C4-2B (cell line): ENCODE results near the gene HEATR3.

Experiments
- H3K27ac ChIP-seq: fragments of 450-650 bp; 2 replicates; pipeline ENCODE4 v1.5.1; 2017
- CTCF ChIP-seq: fragments of 450-650 bp; conservative IDR thresholded peaks from 2 replicates; pipeline ENCODE4 v1.5.1; 2017; ENCODE audit warnings: mild to moderate bottlenecking
- ZFX ChIP-seq: fragments of 450-650 bp; IDR thresholded peaks from 2 replicates; pipeline ENCODE4 v1.6.1; 2017

HEATR3 gene

GRCh38 chr16:50155925-50156324, 90.2 kb downstream of the HEATR3 start:
- TF ChIP-seq CTCF (no peak), ZFX (no peak)

More at GRCh38 chr16:50155925-50156324, 90.2 kb downstream of the HEATR3 start:
- H3K27ac ChIP-seq = no peak overlapping the region
